Glutamatergic neuron (in vitro differentiated cells): ENCODE measurements around the gene TCF12. TPM values are rescaled to one million over a fixed set of nuclear protein-coding genes. Genes with fewer than 3 reads are reported as not detected.

ENCODE experiments used
- DNase-seq: peaks from one replicate; pipeline ENCODE4 v3.0.0; 2022
- H3K27ac Mint-ChIP-seq: one replicate; pipeline ENCODE4 v1.8.0; 2020; ENCODE audit warnings: mild to moderate bottlenecking, mixed read lengths, inconsistent platforms; ENCODE audit not compliant: unreplicated experiment
- H3K27me3 Mint-ChIP-seq: one replicate; pipeline ENCODE4 v1.8.0; 2020; ENCODE audit warnings: mild to moderate bottlenecking, moderate library complexity, mixed read lengths, inconsistent platforms; ENCODE audit not compliant: unreplicated experiment
- H3K36me3 Mint-ChIP-seq: one replicate; pipeline ENCODE4 v1.8.0; 2020; ENCODE audit warnings: mild to moderate bottlenecking, mixed read lengths, inconsistent platforms; ENCODE audit not compliant: unreplicated experiment
- H3K4me1 Mint-ChIP-seq: one replicate; pipeline ENCODE4 v1.8.0; 2020; ENCODE audit warnings: mild to moderate bottlenecking, low read depth, mixed read lengths, inconsistent platforms; ENCODE audit not compliant: unreplicated experiment
- H3K4me3 Mint-ChIP-seq: one replicate; pipeline ENCODE4 v1.8.0; 2020; ENCODE audit warnings: mild to moderate bottlenecking, mixed read lengths, inconsistent platforms; ENCODE audit not compliant: unreplicated experiment
- H3K9me3 Mint-ChIP-seq: one replicate; pipeline ENCODE4 v1.8.0; 2020; ENCODE audit warnings: mild to moderate bottlenecking, moderate library complexity, mixed read lengths, inconsistent platforms; ENCODE audit not compliant: unreplicated experiment
- total RNA-seq: library from RNA; stranded (reverse); fragmentation: NEBNext Ultra II Directional; extraction: Animal tissue kit (Norgen Biotek cat#: 25700); gene quantifications from one replicate; pipeline ENCODE4 v1.2.1, GENCODE V29; 2021; ENCODE audit not compliant: unreplicated experiment
- TF ChIP-seq, protein P1 (sequence below): fragments of 200-600 bp; sonication (generic); IDR thresholded peaks from one replicate; pipeline ENCODE4 v1.5.0; 2021; ENCODE audit not compliant: partially characterized antibody, unreplicated experiment

TCF12 gene
- total RNA-seq, 1 donor from 2014 or later, result 140 TPM

DNA sequence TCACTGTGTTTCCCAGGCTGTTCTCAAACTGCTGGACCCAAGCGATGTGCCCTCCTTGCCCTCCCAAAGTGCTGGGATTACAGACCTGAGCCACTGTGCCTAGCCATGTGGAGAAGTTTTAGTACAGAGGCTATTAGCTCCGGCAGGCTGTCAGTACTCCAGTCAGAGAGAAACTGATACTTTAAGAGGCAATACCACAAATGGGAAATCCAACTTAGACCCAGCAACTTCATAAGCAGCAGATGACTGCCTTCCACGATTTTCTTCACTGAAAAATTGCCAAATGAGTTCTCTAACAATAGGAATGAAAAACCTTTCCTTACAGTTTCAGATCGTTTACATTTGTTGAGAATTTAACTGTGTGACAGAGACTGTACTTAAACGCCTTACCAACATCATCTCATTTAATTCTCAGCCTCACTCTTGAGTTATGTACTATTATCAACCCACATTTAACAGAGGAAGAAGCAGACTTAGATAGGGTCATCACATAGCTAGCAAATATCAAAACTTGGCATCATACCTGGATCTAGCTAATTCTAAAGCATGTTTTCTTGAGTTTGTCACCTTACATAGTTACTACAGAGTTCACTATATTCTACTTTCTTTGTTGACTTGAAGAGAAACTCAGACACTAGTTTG, 127.4 kb downstream of the TCF12 start:
- H3K4me1 Mint-ChIP-seq, result peaks cover 4% of the 10 kb centered on the region
- no peaks in the 10 kb centered on the region for H3K9me3 Mint-ChIP-seq
- peaks cover 1% of the 10 kb centered on the region for H3K27me3 Mint-ChIP-seq
- no peak for DNase-seq
- no peak overlapping the region for H3K27ac Mint-ChIP-seq
- H3K36me3 Mint-ChIP-seq, result no peaks in the 10 kb centered on the region
- no peak overlapping the region for H3K4me3 Mint-ChIP-seq
- TF ChIP-seq, protein P1, sequence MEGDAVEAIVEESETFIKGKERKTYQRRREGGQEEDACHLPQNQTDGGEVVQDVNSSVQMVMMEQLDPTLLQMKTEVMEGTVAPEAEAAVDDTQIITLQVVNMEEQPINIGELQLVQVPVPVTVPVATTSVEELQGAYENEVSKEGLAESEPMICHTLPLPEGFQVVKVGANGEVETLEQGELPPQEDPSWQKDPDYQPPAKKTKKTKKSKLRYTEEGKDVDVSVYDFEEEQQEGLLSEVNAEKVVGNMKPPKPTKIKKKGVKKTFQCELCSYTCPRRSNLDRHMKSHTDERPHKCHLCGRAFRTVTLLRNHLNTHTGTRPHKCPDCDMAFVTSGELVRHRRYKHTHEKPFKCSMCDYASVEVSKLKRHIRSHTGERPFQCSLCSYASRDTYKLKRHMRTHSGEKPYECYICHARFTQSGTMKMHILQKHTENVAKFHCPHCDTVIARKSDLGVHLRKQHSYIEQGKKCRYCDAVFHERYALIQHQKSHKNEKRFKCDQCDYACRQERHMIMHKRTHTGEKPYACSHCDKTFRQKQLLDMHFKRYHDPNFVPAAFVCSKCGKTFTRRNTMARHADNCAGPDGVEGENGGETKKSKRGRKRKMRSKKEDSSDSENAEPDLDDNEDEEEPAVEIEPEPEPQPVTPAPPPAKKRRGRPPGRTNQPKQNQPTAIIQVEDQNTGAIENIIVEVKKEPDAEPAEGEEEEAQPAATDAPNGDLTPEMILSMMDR, result no peak

DNA sequence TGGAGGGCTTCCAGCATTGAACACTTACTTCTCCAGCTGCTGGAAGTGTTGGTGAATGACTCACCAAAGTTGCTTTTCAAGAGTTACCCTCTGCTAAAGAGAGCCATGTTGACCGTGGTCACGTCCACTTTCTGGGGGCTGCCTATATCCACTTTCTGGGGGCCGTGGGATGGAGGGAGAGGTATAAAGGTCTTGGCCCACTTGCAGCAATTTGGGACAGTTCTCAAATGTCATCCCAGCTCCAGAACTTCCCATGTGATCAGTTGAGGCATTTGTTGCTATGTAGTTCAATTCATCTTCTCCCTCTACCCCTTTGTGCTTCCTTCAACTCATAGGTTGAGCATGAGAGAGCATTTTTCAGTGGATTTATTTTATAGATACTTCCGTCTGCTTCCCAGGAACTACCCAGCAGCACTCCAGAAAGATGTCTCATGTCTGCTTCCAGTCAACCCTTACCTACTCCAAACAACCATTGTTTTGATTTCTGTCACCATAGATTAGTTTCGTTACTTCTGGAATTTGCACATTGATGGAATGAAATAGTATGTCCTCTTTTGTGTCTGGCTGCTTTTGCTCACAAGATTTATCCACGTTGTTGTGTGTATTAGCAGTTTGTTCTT, 130.6 kb downstream of the TCF12 start:
- Mint-ChIP-seq H3K27ac (no peak overlapping the region), H3K36me3 (no peaks in the 10 kb centered on the region), H3K4me1 (peaks cover 16% of the 10 kb centered on the region), H3K27me3 (peaks cover 1% of the 10 kb centered on the region), H3K4me3 (no peak overlapping the region), H3K9me3 (no peaks in the 10 kb centered on the region)
- TF ChIP-seq, protein P1, result no peak
- DNase-seq, result no peak

DNA sequence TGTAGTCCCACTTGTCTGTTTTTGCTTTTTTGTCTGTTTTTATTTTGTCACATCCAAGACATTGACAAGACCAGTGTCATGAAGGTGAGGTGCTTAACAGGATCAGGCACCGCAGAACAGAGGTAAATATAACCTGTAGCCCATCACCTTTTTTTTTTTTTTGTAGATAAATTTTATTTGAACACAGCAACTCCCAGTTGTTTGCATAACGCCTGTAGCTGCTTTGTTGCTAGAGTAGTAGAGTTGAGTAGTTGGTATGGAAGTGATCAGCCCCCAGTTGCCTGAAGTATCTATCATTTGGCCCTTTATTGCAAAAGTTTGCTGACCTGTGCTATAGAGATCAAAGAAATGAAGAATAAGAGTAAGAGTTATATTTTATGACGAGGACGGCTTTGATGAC, 135.0 kb downstream of the TCF12 start:
- H3K27ac Mint-ChIP-seq, result no peak overlapping the region
- no peaks in the 10 kb centered on the region for H3K36me3 Mint-ChIP-seq
- no peaks in the 10 kb centered on the region for H3K9me3 Mint-ChIP-seq
- no peak for DNase-seq
- H3K4me3 Mint-ChIP-seq, result no peak overlapping the region
- H3K4me1 Mint-ChIP-seq, result peaks cover 22% of the 10 kb centered on the region
- peaks cover 2% of the 10 kb centered on the region for H3K27me3 Mint-ChIP-seq
- TF ChIP-seq, protein P1, result no peak

DNA sequence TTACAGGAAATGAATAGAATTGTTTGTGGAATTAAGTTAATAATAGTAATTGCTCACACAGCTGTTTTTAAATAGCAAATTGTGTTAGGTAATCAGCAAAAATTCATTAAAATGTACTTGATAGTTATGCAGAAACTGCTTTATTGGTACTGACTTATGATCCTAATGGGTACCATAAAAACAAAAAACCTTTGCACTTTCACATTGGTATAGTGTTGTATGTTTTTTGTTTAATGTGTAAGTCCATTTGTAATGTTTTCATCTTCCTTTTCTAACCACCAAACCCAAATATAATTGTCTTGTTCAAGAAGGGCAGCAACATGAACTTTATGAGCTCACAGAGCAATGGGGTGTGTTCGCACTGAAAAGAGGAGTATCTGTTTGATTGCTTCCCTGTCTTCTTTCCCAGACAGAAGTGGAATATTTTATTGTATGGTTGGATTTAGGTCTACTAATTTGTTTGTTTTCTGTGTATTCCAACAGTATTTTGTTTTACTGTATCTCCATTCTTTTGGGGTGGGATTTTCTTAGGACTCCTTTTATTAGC, 135.8 kb downstream of the TCF12 start:
- Mint-ChIP-seq H3K27ac (no peak overlapping the region), H3K4me3 (no peak overlapping the region), H3K4me1 (peaks cover 27% of the 10 kb centered on the region), H3K27me3 (peaks cover 2% of the 10 kb centered on the region), H3K36me3 (no peaks in the 10 kb centered on the region), H3K9me3 (no peaks in the 10 kb centered on the region)
- TF ChIP-seq, protein P1, result no peak
- no peak for DNase-seq

DNA sequence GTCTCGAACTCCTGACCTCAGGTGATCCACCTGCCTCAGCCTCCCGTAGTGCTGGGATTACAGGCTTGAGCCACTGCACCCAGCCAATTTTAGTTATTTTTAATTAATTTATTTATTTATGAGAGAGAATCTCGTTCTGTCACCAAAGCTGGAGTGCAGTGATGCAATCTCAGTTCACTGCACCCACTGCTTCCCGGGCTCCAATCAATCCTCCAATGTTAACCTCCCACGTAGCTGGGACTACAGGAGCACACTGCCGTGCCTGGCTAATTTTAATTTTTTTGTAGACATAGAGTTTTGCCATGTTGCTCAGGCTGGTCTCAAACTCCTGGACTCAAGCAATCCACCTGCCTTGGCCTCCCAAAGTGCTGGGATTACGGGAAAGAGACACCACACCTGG, 137.9 kb downstream of the TCF12 start:
- H3K9me3 Mint-ChIP-seq, result no peaks in the 10 kb centered on the region
- DNase-seq, result no peak
- H3K27ac Mint-ChIP-seq, result no peak overlapping the region
- TF ChIP-seq, protein P1, result no peak
- peaks cover 26% of the 10 kb centered on the region for H3K4me1 Mint-ChIP-seq
- H3K36me3 Mint-ChIP-seq, result no peaks in the 10 kb centered on the region
- peaks cover 2% of the 10 kb centered on the region for H3K27me3 Mint-ChIP-seq
- no peak overlapping the region for H3K4me3 Mint-ChIP-seq
